Measurements from ENCODE around the gene NRF1.

- no peak for TF ChIP-seq EZH2phosphoT487 (IDR thresholded peaks at IDR 0.05; ENCODE audit: borderline replicate concordance, low read length)
- TF ChIP-seq, protein P1, sequence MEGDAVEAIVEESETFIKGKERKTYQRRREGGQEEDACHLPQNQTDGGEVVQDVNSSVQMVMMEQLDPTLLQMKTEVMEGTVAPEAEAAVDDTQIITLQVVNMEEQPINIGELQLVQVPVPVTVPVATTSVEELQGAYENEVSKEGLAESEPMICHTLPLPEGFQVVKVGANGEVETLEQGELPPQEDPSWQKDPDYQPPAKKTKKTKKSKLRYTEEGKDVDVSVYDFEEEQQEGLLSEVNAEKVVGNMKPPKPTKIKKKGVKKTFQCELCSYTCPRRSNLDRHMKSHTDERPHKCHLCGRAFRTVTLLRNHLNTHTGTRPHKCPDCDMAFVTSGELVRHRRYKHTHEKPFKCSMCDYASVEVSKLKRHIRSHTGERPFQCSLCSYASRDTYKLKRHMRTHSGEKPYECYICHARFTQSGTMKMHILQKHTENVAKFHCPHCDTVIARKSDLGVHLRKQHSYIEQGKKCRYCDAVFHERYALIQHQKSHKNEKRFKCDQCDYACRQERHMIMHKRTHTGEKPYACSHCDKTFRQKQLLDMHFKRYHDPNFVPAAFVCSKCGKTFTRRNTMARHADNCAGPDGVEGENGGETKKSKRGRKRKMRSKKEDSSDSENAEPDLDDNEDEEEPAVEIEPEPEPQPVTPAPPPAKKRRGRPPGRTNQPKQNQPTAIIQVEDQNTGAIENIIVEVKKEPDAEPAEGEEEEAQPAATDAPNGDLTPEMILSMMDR (conservative IDR thresholded peaks at IDR 0.05; ENCODE audit: low read depth, low read length): no peak
Observed at GRCh38 chr7:129757991-129758390, 146.5 kb downstream of the NRF1 start.
